ENCODE measurements around the gene MCEMP1.

DNA sequence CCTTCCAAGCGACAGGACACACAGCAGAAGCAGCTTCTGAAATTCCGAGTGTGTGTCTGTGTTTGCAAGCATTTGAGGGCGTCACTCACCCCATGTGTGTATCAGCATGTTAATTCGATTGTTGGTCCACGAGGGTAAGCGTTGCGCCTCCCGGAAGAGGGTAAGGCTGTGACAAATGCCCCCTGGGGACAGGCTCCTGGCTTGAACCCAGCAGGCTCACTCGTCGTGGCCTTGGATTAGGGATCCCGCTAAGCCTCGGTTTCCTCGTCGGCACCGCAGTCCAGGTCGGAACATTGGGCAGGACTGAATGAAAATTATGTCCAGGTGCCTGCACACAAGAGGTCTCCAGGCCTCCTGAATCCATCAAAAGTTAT, 40.6 kb upstream of the MCEMP1 start:
- TF ChIP-seq NFIC (IDR thresholded peaks at IDR 0.05) (no peak), YY1 (IDR thresholded peaks at IDR 0.05; ENCODE audit: low read depth) (no peak), EP300 (IDR thresholded peaks at IDR 0.05; ENCODE audit: borderline replicate concordance) (no peak), TAF1 (IDR thresholded peaks at IDR 0.05; ENCODE audit: low read depth) (no peak), FOXM1 (IDR thresholded peaks at IDR 0.05; ENCODE audit: borderline replicate concordance, low read depth) (no peak), CEBPB (IDR thresholded peaks at IDR 0.05) (no peak), REST (IDR thresholded peaks at IDR 0.05; ENCODE audit: low read depth) (no peak), EGR1 (IDR thresholded peaks at IDR 0.05) (no peak), MAX (IDR thresholded peaks at IDR 0.05) (no peak), CREB1 (IDR thresholded peaks at IDR 0.05; ENCODE audit: low read depth) (no peak), ZBTB7A (IDR thresholded peaks at IDR 0.05; ENCODE audit: low read depth) (no peak)
